ENCODE measurements around the gene TNRC6A.

GRCh38 chr16:24747441-24747840, 18.0 kb downstream of the TNRC6A start:
- TF ChIP-seq EZH2 (IDR thresholded peaks at IDR 0.05) (no peak), CTCF (IDR thresholded peaks at IDR 0.05) (no peak), EZH2phosphoT487 (IDR thresholded peaks at IDR 0.05) (no peak)
